Measurements from ENCODE around the gene PLOD3. TPM values are rescaled to one million over a fixed set of nuclear protein-coding genes. Genes with fewer than 3 reads are reported as not detected.

PLOD3 gene
- total RNA-seq, 6 experiments from 2014 or later: 128 to 179 (median 140) TPM

- H3K27me3 Mint-ChIP-seq (ENCODE audit: insufficient read depth): no peaks in the 10 kb centered on the region; the same call in none of the 2 replicates
These were observed 14.3 kb upstream of the PLOD3 start for GRCh38 chr7:101231644-101232043.

DNA sequence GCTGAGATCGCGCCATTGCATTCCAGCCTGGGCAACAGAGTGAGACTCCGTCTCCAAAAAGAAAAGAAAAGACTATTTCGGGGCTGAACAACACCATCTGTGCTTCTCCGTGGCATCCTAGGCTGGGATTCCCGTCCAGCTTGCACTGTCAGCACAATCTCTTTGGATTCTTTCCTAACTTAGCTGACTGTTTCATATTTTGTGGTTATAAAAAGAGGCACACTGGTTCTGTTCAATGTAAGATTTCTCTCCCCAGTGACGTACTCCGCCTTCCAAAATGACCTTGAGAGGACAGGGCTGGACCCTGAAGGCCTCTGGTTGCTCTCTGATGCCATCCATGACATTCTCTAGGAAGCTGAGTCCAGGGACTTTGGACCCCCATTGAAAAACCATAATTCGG lies 9.3 kb upstream of the PLOD3 start:
- no peak overlapping the region for H3K27ac Mint-ChIP-seq
- H3K36me3 Mint-ChIP-seq (ENCODE audit: low read depth): peaks cover 26% of the 10 kb centered on the region
- TF ChIP-seq CTCF (IDR thresholded peaks at IDR 0.05): no peak
- no peak overlapping the region for H3K4me3 Mint-ChIP-seq
- no peaks in the 10 kb centered on the region for H3K9me3 Mint-ChIP-seq
- H3K4me1 Mint-ChIP-seq (ENCODE audit: low read depth): peaks cover 4% of the 10 kb centered on the region
- DNase-seq: no peak
- peaks cover 3% of the 10 kb centered on the region for H3K27me3 Mint-ChIP-seq (ENCODE audit: insufficient read depth)

More at GRCh38 chr7:101231644-101232043, 14.3 kb upstream of the PLOD3 start:
- TF ChIP-seq CTCF (IDR thresholded peaks at IDR 0.05): no peak
- H3K4me1 Mint-ChIP-seq (ENCODE audit: low read depth): peaks cover 8% of the 10 kb centered on the region
- peak overlapping the region; percentile 32; the same call in 1 of the 2 replicates for H3K4me3 Mint-ChIP-seq
- H3K27ac Mint-ChIP-seq: peak overlapping the region; percentile 65
- peak; percentile 10 for DNase-seq
- H3K36me3 Mint-ChIP-seq (ENCODE audit: low read depth): 0 out of 2 replicates have a peak, but pooled peaks cover 3% of the 10 kb centered on the region
- no peaks in the 10 kb centered on the region for H3K9me3 Mint-ChIP-seq

- H3K27me3 Mint-ChIP-seq (ENCODE audit: insufficient read depth): peaks cover 3% of the 10 kb centered on the region
- peaks cover 27% of the 10 kb centered on the region for H3K36me3 Mint-ChIP-seq (ENCODE audit: low read depth)
- no peak overlapping the region for H3K4me3 Mint-ChIP-seq
- TF ChIP-seq CTCF (IDR thresholded peaks at IDR 0.05): no peak
- no peaks in the 10 kb centered on the region for H3K9me3 Mint-ChIP-seq
- no peak overlapping the region for H3K27ac Mint-ChIP-seq
- no peak for DNase-seq
- H3K4me1 Mint-ChIP-seq (ENCODE audit: low read depth): no peaks in the 10 kb centered on the region; the same call in 1 of the 2 replicates
These were observed 8.3 kb upstream of the PLOD3 start for GRCh38 chr7:101225650-101226049.

- Mint-ChIP-seq H3K36me3 (ENCODE audit: low read depth) (peaks cover 27% of the 10 kb centered on the region), H3K4me3 (no peak overlapping the region), H3K4me1 (ENCODE audit: low read depth) (peaks cover 20% of the 10 kb centered on the region), H3K9me3 (no peaks in the 10 kb centered on the region), H3K27me3 (ENCODE audit: insufficient read depth) (peaks cover 3% of the 10 kb centered on the region), H3K27ac (no peak overlapping the region)
- TF ChIP-seq CTCF (IDR thresholded peaks at IDR 0.05): no peak
- DNase-seq: no peak
These were observed 6.1 kb upstream of the PLOD3 start for GRCh38 chr7:101223528-101223927.

- Mint-ChIP-seq H3K9me3 (no peaks in the 10 kb centered on the region), H3K27me3 (ENCODE audit: insufficient read depth) (peaks cover 3% of the 10 kb centered on the region), H3K27ac (no peak overlapping the region), H3K4me1 (ENCODE audit: low read depth) (peaks cover 21% of the 10 kb centered on the region), H3K4me3 (no peak overlapping the region), H3K36me3 (ENCODE audit: low read depth) (peaks cover 27% of the 10 kb centered on the region)
- no peak for TF ChIP-seq CTCF (IDR thresholded peaks at IDR 0.05)
- no peak for DNase-seq
These were observed 5.0 kb upstream of the PLOD3 start for GRCh38 chr7:101222275-101222830.
